Sigmoid colon (tissue), 7 donors: ENCODE data around the gene CLIC4. TPM values are rescaled to one million over a fixed set of nuclear protein-coding genes. Genes with fewer than 3 reads are reported as not detected.
A peak's percentile ranks its signal among the peaks of the same experiment; 100 is the strongest.

ENCODE experiments used
- DNase-seq: peaks from one replicate; pipeline ENCODE4 v3.0.0-alpha.2; 2019
- H3K27ac ChIP-seq, 4 donors: fragments of 200-600 bp; sonication (generic); one replicate each; pipeline ENCODE4 v1.5.1; 2016 to 2019; ENCODE audit warnings: mild to moderate bottlenecking in 1 of 4
- H3K27me3 ChIP-seq, 3 donors: fragments of 200-600 bp; sonication (generic); one replicate each; pipeline ENCODE4 v1.5.1; 2019; ENCODE audit warnings: mild to moderate bottlenecking in 1 of 3
- H3K36me3 ChIP-seq, 4 donors: fragments of 200-600 bp; sonication (generic); one replicate each; pipeline ENCODE4 v1.5.1; 2016 to 2019
- H3K4me1 ChIP-seq, 4 donors: fragments of 200-600 bp; sonication (generic); one replicate each; pipeline ENCODE4 v1.5.1; 2017 to 2019
- H3K4me3 ChIP-seq, 4 donors: fragments of 200-600 bp; sonication (generic); one replicate each; pipeline ENCODE4 v1.5.1; 2017 to 2019; ENCODE audit warnings: mild to moderate bottlenecking in 2 of 4, moderate library complexity in 1 of 4
- H3K9me3 ChIP-seq, 4 donors: fragments of 200-600 bp in 3 of 4; sonication (generic) in 3 of 4; one replicate each; pipeline versions ENCODE4 v1.5.1 to v1.6.1; 2013 to 2019
- CTCF ChIP-seq, 4 experiments: fragments of 450-650 bp in 3 of 4; fragments of 200-600 bp in 1 of 4; IDR thresholded peaks; one replicate each; pipeline ENCODE4 v1.5.1; 2016 to 2019; ENCODE audit warnings: antibody characterized with exemption in 4 of 4, mild to moderate bottlenecking in 3 of 4, moderate library complexity in 2 of 4
- EP300 ChIP-seq, 4 donors: sonication (generic); formaldehyde crosslinking; IDR thresholded peaks; one replicate each; pipeline ENCODE4 v1.6.1; 2017; ENCODE audit warnings: antibody characterized with exemption in 4 of 4
- POLR2A ChIP-seq, 2 donors: fragments of 450-650 bp; IDR thresholded peaks; one replicate each; pipeline ENCODE4 v1.6.1; 2016; ENCODE audit warnings: antibody characterized with exemption in 2 of 2, mild to moderate bottlenecking in 2 of 2, moderate library complexity in 2 of 2
- POLR2AphosphoS5 ChIP-seq, 4 donors: sonication (generic); formaldehyde crosslinking; IDR thresholded peaks; one replicate each; pipeline ENCODE4 v1.6.1; 2017; ENCODE audit warnings: antibody characterized with exemption in 4 of 4
- WGBS, 2 donors: extraction: QIAGEN DNeasy Blood & Tissue Kit; methylation state at CpG; one replicate each; pipeline ENCODE4 v1.1.7; 2013; 5-methylcytosine and 5-hydroxymethylcytosine counted together
- intact Hi-C: fragments of 100-400 bp; cut with DNase I; formaldehyde crosslinking; loops from one replicate; pipeline ENCODE4 v1.15.1; 2023
- polyA plus RNA-seq, 3 donors: library from polyadenylated mRNA; stranded (reverse); fragments of 200-250 nt; gene quantifications; one replicate each; pipeline ENCODE4 v1.2.3, GENCODE V29; 2013
- total RNA-seq, 4 donors: library from RNA; depleted of rRNA; stranded (reverse); fragments of >200 nt; gene quantifications; one replicate each; pipeline ENCODE4 v1.1.0, GENCODE V29; 2016
- donor health status: healthy with polysubstance abuse.
- donor health status: Bipolar disorder and iron deficiency.
- donor health status: healthy.

Gene CLIC4
- total and polyA plus RNA-seq, 7 donors = 37.8 to 443 (median 334) TPM

DNA sequence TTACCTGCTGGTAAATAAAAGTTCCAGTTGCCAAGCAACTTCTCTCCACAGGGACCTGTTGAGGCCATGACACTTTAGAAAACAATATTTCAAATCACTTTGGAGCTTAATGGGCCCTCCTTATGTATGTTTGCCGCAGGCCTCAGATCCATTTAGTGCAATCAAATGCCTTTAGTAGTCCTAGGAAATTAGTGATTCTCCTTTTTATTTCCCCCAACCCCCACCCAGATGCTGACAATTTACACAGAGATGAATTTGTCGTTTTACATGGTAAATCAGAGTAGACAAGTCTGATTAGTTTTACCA lies 83.6 kb downstream of the CLIC4 start:
- intact Hi-C loops = no loop called here
- peaks cover 0 to 66% (median 47%) of the 10 kb centered on the region in 4 donors for H3K4me1 ChIP-seq
- TF ChIP-seq POLR2A (IDR thresholded peaks at IDR 0.05) = no peak
- TF ChIP-seq CTCF (IDR thresholded peaks at IDR 0.05) = no peak
- TF ChIP-seq POLR2AphosphoS5 (IDR thresholded peaks at IDR 0.05) = no peak
- no peak for TF ChIP-seq EP300 (IDR thresholded peaks at IDR 0.05)
- H3K27ac ChIP-seq = peak overlapping the region in 3 of 4 donors; percentile 15 to 32 (median 18)
- WGBS, 2 donors = 72 to 79% methylated on average over 2 of the region's 2 CpGs
- H3K36me3 ChIP-seq = peaks cover 0 to 7% (median 0%) of the 10 kb centered on the region in 4 donors
- H3K9me3 ChIP-seq = no peaks in the 10 kb centered on the region
- DNase-seq = no peak
- no peaks in the 10 kb centered on the region for H3K27me3 ChIP-seq
- no peak overlapping the region for H3K4me3 ChIP-seq

DNA sequence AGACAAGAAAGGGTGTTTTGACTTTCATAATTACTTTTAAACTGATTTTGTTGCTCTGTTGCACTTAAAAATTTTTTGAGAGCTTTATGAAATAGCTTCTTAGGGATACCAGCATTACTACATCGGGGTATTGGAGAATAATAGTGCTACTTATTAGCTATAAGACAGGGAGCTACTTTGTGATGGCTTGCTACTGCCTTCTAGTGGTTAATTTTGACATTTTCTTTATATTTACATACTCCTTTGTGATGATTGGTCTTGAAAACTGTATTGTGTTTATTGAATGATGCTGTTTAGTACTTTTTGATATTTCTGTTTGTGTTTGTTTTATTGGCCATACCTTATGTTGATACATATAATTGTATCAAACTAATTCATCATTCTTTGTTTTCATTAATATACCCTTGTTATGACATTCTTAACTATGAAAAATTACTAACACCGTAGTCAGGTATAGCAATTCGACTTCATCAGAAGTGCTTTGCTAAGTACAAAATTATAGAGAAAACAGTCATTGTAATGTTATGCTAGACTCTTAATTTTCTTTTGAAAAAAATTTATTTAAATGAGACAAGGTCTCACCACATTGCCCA lies 85.5 kb downstream of the CLIC4 start:
- Histone ChIP-seq H3K4me3 (no peak overlapping the region), H3K27ac (peak overlapping the region in 2 of 4 donors; percentile 6 to 32), H3K9me3 (no peaks in the 10 kb centered on the region), H3K36me3 (peaks cover 0 to 7% (median 0%) of the 10 kb centered on the region in 4 donors), H3K4me1 (peaks cover 0 to 59% (median 48%) of the 10 kb centered on the region in 4 donors), H3K27me3 (no peaks in the 10 kb centered on the region)
- DNase-seq = no peak
- intact Hi-C loops = loop anchor here (2.0 kb wide), 2 partner anchors 86 to 142 kb away; partner anchors contain the start of gene CLIC4
- TF ChIP-seq CTCF (IDR thresholded peaks at IDR 0.05) (peak; percentile 58 to 85 (median 68)), POLR2A (IDR thresholded peaks at IDR 0.05) (no peak)
- WGBS, 2 donors = 59 to 61% methylated on average over 3 of the region's 3 CpGs

DNA sequence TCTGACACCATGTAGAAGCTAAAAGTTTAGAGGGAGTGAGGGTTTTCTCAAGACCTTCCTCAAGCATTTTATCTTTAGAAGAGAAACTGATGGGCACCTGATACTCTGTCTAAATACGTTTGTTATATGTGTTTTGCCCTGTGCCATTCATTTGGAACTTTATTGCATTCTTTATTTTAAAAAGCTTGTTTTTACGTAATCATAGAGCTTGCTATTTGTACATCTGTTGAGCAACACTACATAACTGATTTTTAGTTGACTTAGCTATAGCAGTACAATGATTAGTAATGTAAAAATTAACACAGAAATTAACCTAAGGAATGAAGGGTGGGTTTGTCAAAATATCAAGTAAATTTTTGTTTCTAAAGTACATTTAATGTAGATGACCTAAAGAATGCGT lies 96.3 kb downstream of the CLIC4 start:
- no peak for DNase-seq
- H3K4me3 ChIP-seq = no peak overlapping the region
- no peaks in the 10 kb centered on the region for H3K27me3 ChIP-seq
- TF ChIP-seq EP300 (IDR thresholded peaks at IDR 0.05) (no peak), POLR2A (IDR thresholded peaks at IDR 0.05) (no peak), CTCF (IDR thresholded peaks at IDR 0.05) (no peak), POLR2AphosphoS5 (IDR thresholded peaks at IDR 0.05) (no peak)
- 91 to 93% methylated on average over 3 of the region's 3 CpGs for WGBS, 2 donors
- H3K9me3 ChIP-seq = no peaks in the 10 kb centered on the region
- no peaks in the 10 kb centered on the region for H3K4me1 ChIP-seq
- H3K36me3 ChIP-seq = peaks cover 0 to 30% (median 0%) of the 10 kb centered on the region in 4 donors
- intact Hi-C loops = no loop called here
- no peak overlapping the region for H3K27ac ChIP-seq

GRCh38 chr1:24846671-24847070 lies 101.4 kb downstream of the CLIC4 start:
- Histone ChIP-seq H3K27ac (no peak overlapping the region), H3K36me3 (peaks cover 0 to 9% (median 0%) of the 10 kb centered on the region in 4 donors), H3K9me3 (no peaks in the 10 kb centered on the region), H3K4me1 (peaks cover 0 to 24% (median 10%) of the 10 kb centered on the region in 4 donors), H3K4me3 (no peak overlapping the region), H3K27me3 (no peaks in the 10 kb centered on the region)
- 89 to 93% methylated on average over 4 of the region's 4 CpGs for WGBS, 2 donors
- no peak for DNase-seq
- intact Hi-C loops = no loop called here
- no peak for TF ChIP-seq POLR2A (IDR thresholded peaks at IDR 0.05)
- TF ChIP-seq CTCF (IDR thresholded peaks at IDR 0.05) = no peak
